ENCODE data around the gene CCDC30. TPM values are rescaled to one million over a fixed set of nuclear protein-coding genes. Genes with fewer than 3 reads are reported as not detected.

Gene CCDC30
- total RNA-seq, 1 donor from 2014 or later: 2.0 TPM

DNA sequence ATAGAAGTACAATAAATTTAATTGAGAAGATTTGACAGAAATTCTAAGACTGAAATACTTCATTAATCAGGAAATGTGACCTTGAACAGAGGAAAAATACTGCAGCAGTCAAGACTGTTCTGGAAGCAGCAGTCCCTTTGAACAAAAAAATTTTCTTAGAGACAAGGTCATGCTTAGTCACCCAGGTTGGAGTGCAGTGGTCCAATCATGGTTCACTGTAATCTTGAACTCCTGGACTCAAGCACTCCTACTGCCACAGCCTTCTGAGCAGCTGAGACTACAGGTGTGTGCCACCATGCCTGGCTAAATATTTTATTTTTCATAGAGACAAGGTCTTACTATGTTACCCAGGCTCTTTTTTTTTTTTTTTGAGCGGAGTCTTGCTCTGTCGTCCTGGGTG, 1.9 kb upstream of the CCDC30 start:
- no peak overlapping the region for H3K4me3 Mint-ChIP-seq
- Histone ChIP-seq H4K20me1 (ENCODE audit: low read depth) (no peaks in the 10 kb centered on the region), H3K79me2 (ENCODE audit: low read depth) (peaks cover 20% of the 10 kb centered on the region), H3K4me2 (no peak overlapping the region), H3K9ac (no peak overlapping the region), H3F3A (ENCODE audit: low read depth) (peaks cover 25% of the 10 kb centered on the region), H2AFZ (replicated peaks) (no peak overlapping the region), H3K4me3 (no peak overlapping the region), H3K4me1 (peaks cover 14% of the 10 kb centered on the region), H3K27ac (no peak overlapping the region), H3K36me3 (no peaks in the 10 kb centered on the region), H3K27me3 (no peaks in the 10 kb centered on the region), H3K9me3 (ENCODE audit: low read depth) (no peaks in the 10 kb centered on the region)
- H3K9me3 Mint-ChIP-seq: no peaks in the 10 kb centered on the region
- H3K36me3 Mint-ChIP-seq: peaks cover 10% of the 10 kb centered on the region
- H3K4me1 Mint-ChIP-seq: peaks cover 35% of the 10 kb centered on the region
- no peak for TF ChIP-seq EZH2 (IDR thresholded peaks at IDR 0.05)
- no peak for TF ChIP-seq CTCF (IDR thresholded peaks at IDR 0.05)
- no peak for TF ChIP-seq EZH2phosphoT487 (IDR thresholded peaks at IDR 0.05)
- peaks cover under 1% of the 10 kb centered on the region for H3K27me3 Mint-ChIP-seq (ENCODE audit: insufficient read depth, low read depth)
- no peak overlapping the region for H3K27ac Mint-ChIP-seq
- no peak for DNase-seq (ENCODE audit: low spot score)

GRCh38 chr1:42463921-42464320, 835 bp downstream of the CCDC30 start:
- Histone ChIP-seq H3K36me3 (no peaks in the 10 kb centered on the region), H3K9me3 (ENCODE audit: low read depth) (no peaks in the 10 kb centered on the region), H3K4me2 (peak overlapping the region; percentile 84), H3K27ac (no peak overlapping the region), H3K9ac (no peak overlapping the region), H4K20me1 (ENCODE audit: low read depth) (no peaks in the 10 kb centered on the region), H3F3A (ENCODE audit: low read depth) (peaks cover 19% of the 10 kb centered on the region), H3K79me2 (ENCODE audit: low read depth) (no peaks in the 10 kb centered on the region), H3K27me3 (no peaks in the 10 kb centered on the region), H3K4me3 (peak overlapping the region; percentile 77), H2AFZ (replicated peaks) (peak overlapping the region; percentile 67), H3K4me1 (peaks cover 9% of the 10 kb centered on the region)
- no peak for TF ChIP-seq EZH2phosphoT487 (IDR thresholded peaks at IDR 0.05)
- TF ChIP-seq CTCF (IDR thresholded peaks at IDR 0.05): no peak
- no peak for TF ChIP-seq EZH2 (IDR thresholded peaks at IDR 0.05)
- no peak for DNase-seq (ENCODE audit: low spot score)
- Mint-ChIP-seq H3K27me3 (ENCODE audit: insufficient read depth, low read depth) (no peaks in the 10 kb centered on the region), H3K4me3 (peak overlapping the region; percentile 83), H3K4me1 (peaks cover 21% of the 10 kb centered on the region), H3K9me3 (no peaks in the 10 kb centered on the region), H3K27ac (peak overlapping the region; percentile 6), H3K36me3 (peaks cover 3% of the 10 kb centered on the region)

GRCh38 chr1:42466030-42466429, 2.9 kb downstream of the CCDC30 start:
- H3K79me2 ChIP-seq (ENCODE audit: low read depth): no peaks in the 10 kb centered on the region
- no peaks in the 10 kb centered on the region for H3K27me3 Mint-ChIP-seq (ENCODE audit: insufficient read depth, low read depth)
- no peak overlapping the region for H3K4me3 Mint-ChIP-seq
- H3K27ac Mint-ChIP-seq: no peak overlapping the region
- H3K4me2 ChIP-seq: no peak overlapping the region
- no peak overlapping the region for H2AFZ ChIP-seq (replicated peaks)
- no peaks in the 10 kb centered on the region for H3K36me3 Mint-ChIP-seq
- H3K27ac ChIP-seq: no peak overlapping the region
- no peaks in the 10 kb centered on the region for H3K9me3 Mint-ChIP-seq
- DNase-seq (ENCODE audit: low spot score): no peak
- no peaks in the 10 kb centered on the region for H3K27me3 ChIP-seq
- H3K9me3 ChIP-seq (ENCODE audit: low read depth): no peaks in the 10 kb centered on the region
- no peak overlapping the region for H3K9ac ChIP-seq
- no peaks in the 10 kb centered on the region for H3K36me3 ChIP-seq
- H4K20me1 ChIP-seq (ENCODE audit: low read depth): no peaks in the 10 kb centered on the region
- no peak overlapping the region for H3K4me3 ChIP-seq
- peaks cover 21% of the 10 kb centered on the region for H3K4me1 Mint-ChIP-seq
- H3K4me1 ChIP-seq: peaks cover 9% of the 10 kb centered on the region
- TF ChIP-seq CTCF (IDR thresholded peaks at IDR 0.05) (no peak), EZH2phosphoT487 (IDR thresholded peaks at IDR 0.05) (no peak), EZH2 (IDR thresholded peaks at IDR 0.05) (no peak)
- H3F3A ChIP-seq (ENCODE audit: low read depth): peaks cover 10% of the 10 kb centered on the region

Measured in neural progenitor cell (in vitro differentiated cells).